Lower leg skin (tissue), 4 donors: ENCODE results near the gene CFL2. TPM values are rescaled to one million over a fixed set of nuclear protein-coding genes. Genes with fewer than 3 reads are reported as not detected.

Source experiments
- DNase-seq, 2 donors: peaks; one replicate each; pipeline ENCODE4 v3.0.0-alpha.2; 2019; ENCODE audit warnings: low spot score in 2 of 2
- H3K4me3 ChIP-seq: fragments of 200-600 bp; sonication (generic); 2 replicates; pipeline ENCODE4 v1.5.1; 2017; ENCODE audit warnings: mild to moderate bottlenecking, low read depth; ENCODE audit not compliant: poor library complexity, severe bottlenecking
- CTCF ChIP-seq, 3 donors: fragments of 450-650 bp; IDR thresholded peaks; one replicate each; pipeline ENCODE4 v1.5.1; 2016; ENCODE audit warnings: antibody characterized with exemption in 3 of 3, mild to moderate bottlenecking in 3 of 3, moderate library complexity in 2 of 3
- POLR2A ChIP-seq, 2 donors: fragments of 450-650 bp; IDR thresholded peaks; one replicate each; pipeline ENCODE4 v1.6.1; 2016 to 2017; ENCODE audit warnings: antibody characterized with exemption in 2 of 2, mild to moderate bottlenecking in 1 of 2, moderate library complexity in 1 of 2
- WGBS, 2 donors: methylation state at CpG; one replicate each; pipeline ENCODE4 v1.1.5; 2018; 5-methylcytosine and 5-hydroxymethylcytosine counted together
- intact Hi-C: fragments of 100-400 bp; cut with DNase I; formaldehyde crosslinking; loops from one replicate; pipeline ENCODE4 v1.15.0; 2023; ENCODE audit warnings: low total_unique reads
- total RNA-seq, 4 donors: library from RNA; depleted of rRNA; stranded (reverse); fragments of >200 nt; gene quantifications; one replicate each; pipeline ENCODE4 v1.1.0, GENCODE V29; 2016

Gene CFL2
- total RNA-seq, 4 donors from 2014 or later, result 5.7 to 16.4 (median 9.1) TPM

- no peak for TF ChIP-seq CTCF (IDR thresholded peaks at IDR 0.05)
- no peak for TF ChIP-seq POLR2A (IDR thresholded peaks at IDR 0.05)
- no peak overlapping the region for H3K4me3 ChIP-seq
- intact Hi-C loops, result loop anchor here (2.0 kb wide), 1 partner anchor 55 kb away; no protein-coding TSS in a partner anchor
- 88 to 91% methylated on average over 3 of the region's 3 CpGs for WGBS, 2 donors
- DNase-seq, result no peak
Measured at GRCh38 chr14:34723867-34724266, 9.5 kb upstream of the CFL2 start.

GRCh38 chr14:34722723-34723545 lies 8.5 kb upstream of the CFL2 start:
- WGBS, 2 donors, result 7 to 9% methylated on average over 10 of the region's 10 CpGs
- intact Hi-C loops, result loop anchor here (2.0 kb wide), 1 partner anchor 54 kb away; no protein-coding TSS in a partner anchor
- DNase-seq, result peak in 1 of 2 donors; percentile 47
- no peak overlapping the region for H3K4me3 ChIP-seq
- TF ChIP-seq POLR2A (IDR thresholded peaks at IDR 0.05), result no peak
- peak in 1 of 3 donors; percentile 65 for TF ChIP-seq CTCF (IDR thresholded peaks at IDR 0.05)

- intact Hi-C loops, result no loop called here
- no peak overlapping the region for H3K4me3 ChIP-seq
- 85 to 91% methylated on average over 2 of the region's 2 CpGs for WGBS, 2 donors
- no peak for TF ChIP-seq CTCF (IDR thresholded peaks at IDR 0.05)
- TF ChIP-seq POLR2A (IDR thresholded peaks at IDR 0.05), result no peak
- no peak for DNase-seq
Measured at GRCh38 chr14:34721129-34721528, 6.7 kb upstream of the CFL2 start.

GRCh38 chr14:34718750-34719304 lies 4.4 kb upstream of the CFL2 start:
- no peak for DNase-seq
- no peak for TF ChIP-seq POLR2A (IDR thresholded peaks at IDR 0.05)
- no peak for TF ChIP-seq CTCF (IDR thresholded peaks at IDR 0.05)
- WGBS, 2 donors, result 52 to 64% methylated on average over 4 of the region's 4 CpGs
- no peak overlapping the region for H3K4me3 ChIP-seq
- intact Hi-C loops, result no loop called here

- intact Hi-C loops, result no loop called here
- TF ChIP-seq POLR2A (IDR thresholded peaks at IDR 0.05) (no peak), CTCF (IDR thresholded peaks at IDR 0.05) (no peak)
- no peak overlapping the region for H3K4me3 ChIP-seq
- WGBS, 2 donors, result 42% methylated on average over 8 of the region's 8 CpGs
- no peak for DNase-seq
Measured at GRCh38 chr14:34715127-34715863, 902 bp upstream of the CFL2 start.
